Measurements from ENCODE around the gene ERVH48-1.

GRCh38 chr21:42973309-42973990 is 48.0 kb upstream of the ERVH48-1 start:
- TF ChIP-seq, protein P1, sequence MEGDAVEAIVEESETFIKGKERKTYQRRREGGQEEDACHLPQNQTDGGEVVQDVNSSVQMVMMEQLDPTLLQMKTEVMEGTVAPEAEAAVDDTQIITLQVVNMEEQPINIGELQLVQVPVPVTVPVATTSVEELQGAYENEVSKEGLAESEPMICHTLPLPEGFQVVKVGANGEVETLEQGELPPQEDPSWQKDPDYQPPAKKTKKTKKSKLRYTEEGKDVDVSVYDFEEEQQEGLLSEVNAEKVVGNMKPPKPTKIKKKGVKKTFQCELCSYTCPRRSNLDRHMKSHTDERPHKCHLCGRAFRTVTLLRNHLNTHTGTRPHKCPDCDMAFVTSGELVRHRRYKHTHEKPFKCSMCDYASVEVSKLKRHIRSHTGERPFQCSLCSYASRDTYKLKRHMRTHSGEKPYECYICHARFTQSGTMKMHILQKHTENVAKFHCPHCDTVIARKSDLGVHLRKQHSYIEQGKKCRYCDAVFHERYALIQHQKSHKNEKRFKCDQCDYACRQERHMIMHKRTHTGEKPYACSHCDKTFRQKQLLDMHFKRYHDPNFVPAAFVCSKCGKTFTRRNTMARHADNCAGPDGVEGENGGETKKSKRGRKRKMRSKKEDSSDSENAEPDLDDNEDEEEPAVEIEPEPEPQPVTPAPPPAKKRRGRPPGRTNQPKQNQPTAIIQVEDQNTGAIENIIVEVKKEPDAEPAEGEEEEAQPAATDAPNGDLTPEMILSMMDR (conservative IDR thresholded peaks at IDR 0.05), result no peak
- no peak for TF ChIP-seq ZFX (IDR thresholded peaks at IDR 0.05)

Data from C4-2B (cell line).